HG03575 (cell line): Measurements from ENCODE around the gene WASL.
"Not testable (repeated sequence)": the region's sequence is repeated elsewhere in the genome, so short reads cannot be mapped to it uniquely, and the experiment has no call there.

Source experiments
- ATAC-seq: cut with Tn5 transposase; IDR thresholded peaks from one replicate; pipeline ENCODE4 v1.9.1; 2021; ENCODE audit not compliant: unreplicated experiment, insufficient number of reproducible peaks, low FRiP score; ENCODE audit errors: extremely low read depth

Gene WASL

GRCh38 chr7:123643495-123644441, 105.0 kb downstream of the WASL start:
- ATAC-seq = no peak

GRCh38 chr7:123641901-123642300, 106.9 kb downstream of the WASL start:
- no peak for ATAC-seq

- no peak for ATAC-seq
Measured at GRCh38 chr7:123640583-123640982, 108.2 kb downstream of the WASL start.

- no peak for ATAC-seq
Measured at GRCh38 chr7:123639631-123640030, 109.2 kb downstream of the WASL start.

GRCh38 chr7:123637878-123638277, 110.9 kb downstream of the WASL start:
- no peak for ATAC-seq

- no peak for ATAC-seq
Measured at GRCh38 chr7:123637203-123637602, 111.6 kb downstream of the WASL start.

- no peak for ATAC-seq
Measured at GRCh38 chr7:123635551-123636359, 113.0 kb downstream of the WASL start.

- not testable (repeated sequence) for ATAC-seq
Measured at GRCh38 chr7:123634011-123634573, 114.7 kb downstream of the WASL start.

- ATAC-seq = no peak
Measured at GRCh38 chr7:123633553-123633952, 115.2 kb downstream of the WASL start.

GRCh38 chr7:123632808-123633207, 116.0 kb downstream of the WASL start:
- no peak for ATAC-seq
